HepG2 (cell line): ENCODE results near the gene NHERF2. TPM values are rescaled to one million over a fixed set of nuclear protein-coding genes. Genes with fewer than 3 reads are reported as not detected.
A peak's percentile ranks its signal among the peaks of the same experiment; 100 is the strongest.

Experiments used
- AGO1 ChIP-seq: fragments of 200-400 bp; formaldehyde crosslinking; IDR thresholded peaks from 2 replicates; pipeline ENCODE4 v1.6.1; 2017; ENCODE audit warnings: mild to moderate bottlenecking, low read depth, low read length, moderate library complexity; ENCODE audit not compliant: poor library complexity, severe bottlenecking
- JARID2 ChIP-seq: sonication (generic); formaldehyde crosslinking; IDR thresholded peaks from 2 replicates; pipeline ENCODE4 v1.8.1; 2023; ENCODE audit warnings: missing genetic modification reagents, inconsistent platforms; ENCODE audit not compliant: insufficient replicate concordance
- KDM4B ChIP-seq: sonication (generic); formaldehyde crosslinking; IDR thresholded peaks from 2 replicates; pipeline ENCODE4 v1.4.0; 2020; ENCODE audit warnings: missing genetic modification reagents
- PHF21A ChIP-seq: sonication (generic); formaldehyde crosslinking; IDR thresholded peaks from 2 replicates; pipeline ENCODE4 v1.5.0; 2020; ENCODE audit warnings: mild to moderate bottlenecking, missing genetic modification reagents
- RNF219 ChIP-seq: sonication (generic); formaldehyde crosslinking; IDR thresholded peaks from 2 replicates; pipeline ENCODE4 v1.5.0; 2020; ENCODE audit warnings: mild to moderate bottlenecking, missing genetic modification reagents
- SKI ChIP-seq: fragments of 450-650 bp; IDR thresholded peaks from one replicate; pipeline ENCODE4 v1.6.1; 2018; ENCODE audit warnings: mild to moderate bottlenecking; ENCODE audit not compliant: partially characterized antibody
- YEATS2 ChIP-seq: sonication (generic); formaldehyde crosslinking; IDR thresholded peaks from 2 replicates; pipeline ENCODE4 v1.4.0; 2020; ENCODE audit warnings: missing genetic modification reagents, borderline replicate concordance
- ZBTB20 ChIP-seq: sonication (generic); formaldehyde crosslinking; IDR thresholded peaks from 2 replicates; pipeline ENCODE4 v1.8.1; 2023; ENCODE audit warnings: missing genetic modification reagents, low read depth, mild to moderate bottlenecking, borderline replicate concordance
- ZNF10 ChIP-seq: sonication (generic); formaldehyde crosslinking; IDR thresholded peaks from 2 replicates; pipeline ENCODE4 v1.4.0; 2020; ENCODE audit warnings: mild to moderate bottlenecking, low read depth, missing genetic modification reagents, borderline replicate concordance
- ZNF619 ChIP-seq: sonication (generic); formaldehyde crosslinking; IDR thresholded peaks from 2 replicates; pipeline ENCODE4 v1.4.0; 2020; ENCODE audit warnings: mild to moderate bottlenecking, missing genetic modification reagents
- polyA plus RNA-seq, 8 experiments: library from polyadenylated mRNA; depleted of rRNA in 3 of 8; stranded (reverse) in 7 of 8; unstranded in 1 of 8; fragments of >200 nt; fragmentation: Illumina TruSeq in 4 of 8; extraction: Trizol in 4 of 8; gene quantifications; 2 replicates each; pipeline versions ENCODE4 v1.2.1 to v1.2.3, GENCODE V29; 2011 to 2016; ENCODE audit warnings: low read depth in 4 of 8, missing spikeins in 1 of 8, mixed read lengths in 1 of 8; ENCODE audit not compliant: insufficient read depth in 1 of 8
- total RNA-seq, 5 experiments: library from RNA; depleted of rRNA; stranded (reverse); fragments of >200 nt; fragmentation: Illumina TruSeq; extraction: Trizol; gene quantifications; 2 replicates each; pipeline ENCODE4 v1.2.3, GENCODE V29; 2016; ENCODE audit warnings: low read depth in 1 of 5
- TF ChIP-seq, protein P1 (sequence below): sonication (generic); formaldehyde crosslinking; IDR thresholded peaks from 2 replicates; pipeline ENCODE4 v1.5.0; 2020; ENCODE audit warnings: missing genetic modification reagents
- TF ChIP-seq, protein P2 (sequence below): IDR thresholded peaks from 2 replicates; pipeline ENCODE4 v1.6.1; 2016; ENCODE audit warnings: low read depth, missing genetic modification reagents, missing compliant biosample characterization
- TF ChIP-seq, protein P3 (sequence below): sonication (generic); formaldehyde crosslinking; IDR thresholded peaks from 2 replicates; pipeline ENCODE4 v1.4.0; 2020; ENCODE audit warnings: missing genetic modification reagents, borderline replicate concordance

Gene NHERF2
- total and polyA plus RNA-seq, 2 of the 13 experiments (the other 11 are each of a cell fraction or from before 2014, with no cell fraction given) = 23.7 to 39.3 TPM

GRCh38 chr16:1983544-1984346 is 43.0 kb upstream of the NHERF2 start, which contains the start of gene GFER (continued):
- TF ChIP-seq, protein P1, sequence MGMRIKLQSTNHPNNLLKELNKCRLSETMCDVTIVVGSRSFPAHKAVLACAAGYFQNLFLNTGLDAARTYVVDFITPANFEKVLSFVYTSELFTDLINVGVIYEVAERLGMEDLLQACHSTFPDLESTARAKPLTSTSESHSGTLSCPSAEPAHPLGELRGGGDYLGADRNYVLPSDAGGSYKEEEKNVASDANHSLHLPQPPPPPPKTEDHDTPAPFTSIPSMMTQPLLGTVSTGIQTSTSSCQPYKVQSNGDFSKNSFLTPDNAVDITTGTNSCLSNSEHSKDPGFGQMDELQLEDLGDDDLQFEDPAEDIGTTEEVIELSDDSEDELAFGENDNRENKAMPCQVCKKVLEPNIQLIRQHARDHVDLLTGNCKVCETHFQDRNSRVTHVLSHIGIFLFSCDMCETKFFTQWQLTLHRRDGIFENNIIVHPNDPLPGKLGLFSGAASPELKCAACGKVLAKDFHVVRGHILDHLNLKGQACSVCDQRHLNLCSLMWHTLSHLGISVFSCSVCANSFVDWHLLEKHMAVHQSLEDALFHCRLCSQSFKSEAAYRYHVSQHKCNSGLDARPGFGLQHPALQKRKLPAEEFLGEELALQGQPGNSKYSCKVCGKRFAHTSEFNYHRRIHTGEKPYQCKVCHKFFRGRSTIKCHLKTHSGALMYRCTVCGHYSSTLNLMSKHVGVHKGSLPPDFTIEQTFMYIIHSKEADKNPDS (CRISPR knock-in tag) = no peak
- TF ChIP-seq YEATS2 (CRISPR knock-in tag) (peak; percentile 54; the same call in 1 of the 2 replicates), RNF219 (CRISPR knock-in tag) (no peak), SKI (peak; percentile 85), ZNF619 (0 out of 2 replicates have a peak, but pooled peaks have one; percentile 12), ZNF10 (CRISPR knock-in tag) (no peak), KDM4B (CRISPR knock-in tag) (no peak), AGO1 (peak; percentile 97), PHF21A (CRISPR knock-in tag) (peak; percentile 65), ZBTB20 (no peak), JARID2 (CRISPR knock-in tag) (peak; percentile 37)
- TF ChIP-seq, protein P2, sequence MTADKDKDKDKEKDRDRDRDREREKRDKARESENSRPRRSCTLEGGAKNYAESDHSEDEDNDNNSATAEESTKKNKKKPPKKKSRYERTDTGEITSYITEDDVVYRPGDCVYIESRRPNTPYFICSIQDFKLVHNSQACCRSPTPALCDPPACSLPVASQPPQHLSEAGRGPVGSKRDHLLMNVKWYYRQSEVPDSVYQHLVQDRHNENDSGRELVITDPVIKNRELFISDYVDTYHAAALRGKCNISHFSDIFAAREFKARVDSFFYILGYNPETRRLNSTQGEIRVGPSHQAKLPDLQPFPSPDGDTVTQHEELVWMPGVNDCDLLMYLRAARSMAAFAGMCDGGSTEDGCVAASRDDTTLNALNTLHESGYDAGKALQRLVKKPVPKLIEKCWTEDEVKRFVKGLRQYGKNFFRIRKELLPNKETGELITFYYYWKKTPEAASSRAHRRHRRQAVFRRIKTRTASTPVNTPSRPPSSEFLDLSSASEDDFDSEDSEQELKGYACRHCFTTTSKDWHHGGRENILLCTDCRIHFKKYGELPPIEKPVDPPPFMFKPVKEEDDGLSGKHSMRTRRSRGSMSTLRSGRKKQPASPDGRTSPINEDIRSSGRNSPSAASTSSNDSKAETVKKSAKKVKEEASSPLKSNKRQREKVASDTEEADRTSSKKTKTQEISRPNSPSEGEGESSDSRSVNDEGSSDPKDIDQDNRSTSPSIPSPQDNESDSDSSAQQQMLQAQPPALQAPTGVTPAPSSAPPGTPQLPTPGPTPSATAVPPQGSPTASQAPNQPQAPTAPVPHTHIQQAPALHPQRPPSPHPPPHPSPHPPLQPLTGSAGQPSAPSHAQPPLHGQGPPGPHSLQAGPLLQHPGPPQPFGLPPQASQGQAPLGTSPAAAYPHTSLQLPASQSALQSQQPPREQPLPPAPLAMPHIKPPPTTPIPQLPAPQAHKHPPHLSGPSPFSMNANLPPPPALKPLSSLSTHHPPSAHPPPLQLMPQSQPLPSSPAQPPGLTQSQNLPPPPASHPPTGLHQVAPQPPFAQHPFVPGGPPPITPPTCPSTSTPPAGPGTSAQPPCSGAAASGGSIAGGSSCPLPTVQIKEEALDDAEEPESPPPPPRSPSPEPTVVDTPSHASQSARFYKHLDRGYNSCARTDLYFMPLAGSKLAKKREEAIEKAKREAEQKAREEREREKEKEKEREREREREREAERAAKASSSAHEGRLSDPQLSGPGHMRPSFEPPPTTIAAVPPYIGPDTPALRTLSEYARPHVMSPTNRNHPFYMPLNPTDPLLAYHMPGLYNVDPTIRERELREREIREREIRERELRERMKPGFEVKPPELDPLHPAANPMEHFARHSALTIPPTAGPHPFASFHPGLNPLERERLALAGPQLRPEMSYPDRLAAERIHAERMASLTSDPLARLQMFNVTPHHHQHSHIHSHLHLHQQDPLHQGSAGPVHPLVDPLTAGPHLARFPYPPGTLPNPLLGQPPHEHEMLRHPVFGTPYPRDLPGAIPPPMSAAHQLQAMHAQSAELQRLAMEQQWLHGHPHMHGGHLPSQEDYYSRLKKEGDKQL (CRISPR knock-in tag) = 0 out of 2 replicates have a peak, but pooled peaks have one; percentile 13
- TF ChIP-seq, protein P3, sequence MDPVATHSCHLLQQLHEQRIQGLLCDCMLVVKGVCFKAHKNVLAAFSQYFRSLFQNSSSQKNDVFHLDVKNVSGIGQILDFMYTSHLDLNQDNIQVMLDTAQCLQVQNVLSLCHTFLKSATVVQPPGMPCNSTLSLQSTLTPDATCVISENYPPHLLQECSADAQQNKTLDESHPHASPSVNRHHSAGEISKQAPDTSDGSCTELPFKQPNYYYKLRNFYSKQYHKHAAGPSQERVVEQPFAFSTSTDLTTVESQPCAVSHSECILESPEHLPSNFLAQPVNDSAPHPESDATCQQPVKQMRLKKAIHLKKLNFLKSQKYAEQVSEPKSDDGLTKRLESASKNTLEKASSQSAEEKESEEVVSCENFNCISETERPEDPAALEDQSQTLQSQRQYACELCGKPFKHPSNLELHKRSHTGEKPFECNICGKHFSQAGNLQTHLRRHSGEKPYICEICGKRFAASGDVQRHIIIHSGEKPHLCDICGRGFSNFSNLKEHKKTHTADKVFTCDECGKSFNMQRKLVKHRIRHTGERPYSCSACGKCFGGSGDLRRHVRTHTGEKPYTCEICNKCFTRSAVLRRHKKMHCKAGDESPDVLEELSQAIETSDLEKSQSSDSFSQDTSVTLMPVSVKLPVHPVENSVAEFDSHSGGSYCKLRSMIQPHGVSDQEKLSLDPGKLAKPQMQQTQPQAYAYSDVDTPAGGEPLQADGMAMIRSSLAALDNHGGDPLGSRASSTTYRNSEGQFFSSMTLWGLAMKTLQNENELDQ (CRISPR knock-in tag) = no peak
